ENCODE measurements around the gene NPAS4. TPM values are rescaled to one million over a fixed set of nuclear protein-coding genes. Genes with fewer than 3 reads are reported as not detected.

The NPAS4 gene
- total and polyA plus RNA-seq, 2 donors = 1.6 to 2.4 TPM

DNA sequence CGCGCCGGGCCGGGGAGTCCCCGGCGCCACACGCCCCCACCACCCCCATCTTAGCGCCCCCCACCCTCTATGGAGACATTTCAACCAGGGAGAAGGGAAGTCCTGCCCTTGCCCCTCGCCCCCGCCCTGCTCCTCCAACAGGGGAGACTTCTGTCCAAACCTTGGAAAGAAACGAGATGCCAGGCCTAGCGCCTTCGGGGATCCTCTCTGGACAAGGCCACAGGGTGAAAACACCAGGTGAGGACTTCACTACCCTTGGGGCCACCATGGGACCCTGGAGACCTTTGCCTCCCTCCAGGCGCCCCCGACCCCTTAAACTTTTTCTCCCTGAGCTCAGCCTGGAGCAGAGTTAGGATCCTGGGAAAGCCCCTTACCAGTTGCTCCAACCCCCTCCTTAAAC is 11.6 kb upstream of the NPAS4 start:
- H3K4me1 ChIP-seq (ENCODE audit: insufficient read depth) = peaks cover 1% of the 10 kb centered on the region

GRCh38 chr11:66410191-66410590 is 10.6 kb upstream of the NPAS4 start:
- H3K27ac ChIP-seq (ENCODE audit: low read depth) = no peak overlapping the region
- H3K36me3 ChIP-seq (ENCODE audit: insufficient read depth) = no peaks in the 10 kb centered on the region
- H3K4me3 ChIP-seq (ENCODE audit: low read depth, low read length) = no peak overlapping the region
- 72% methylated on average over 12 of the region's 12 CpGs for WGBS
- DNase-seq (ENCODE audit: extremely low spot score) = no peak
- peaks cover 1% of the 10 kb centered on the region for H3K4me1 ChIP-seq (ENCODE audit: insufficient read depth)

More for the DNA sequence above, 11.6 kb upstream of the NPAS4 start:
- no peak for DNase-seq (ENCODE audit: extremely low spot score)
- H3K36me3 ChIP-seq (ENCODE audit: insufficient read depth) = no peaks in the 10 kb centered on the region
- H3K27ac ChIP-seq (ENCODE audit: low read depth) = no peak overlapping the region
- 16% methylated on average over 15 of the region's 15 CpGs for WGBS
- H3K4me3 ChIP-seq (ENCODE audit: low read depth, low read length) = peak overlapping the region; percentile 36

GRCh38 chr11:66411323-66411722 is 9.5 kb upstream of the NPAS4 start:
- DNase-seq (ENCODE audit: extremely low spot score) = no peak
- Histone ChIP-seq H3K4me3 (ENCODE audit: low read depth, low read length) (no peak overlapping the region), H3K36me3 (ENCODE audit: insufficient read depth) (no peaks in the 10 kb centered on the region), H3K4me1 (ENCODE audit: insufficient read depth) (peaks cover 1% of the 10 kb centered on the region), H3K27ac (ENCODE audit: low read depth) (no peak overlapping the region)
- 42% methylated on average over 4 of the region's 4 CpGs for WGBS

DNA sequence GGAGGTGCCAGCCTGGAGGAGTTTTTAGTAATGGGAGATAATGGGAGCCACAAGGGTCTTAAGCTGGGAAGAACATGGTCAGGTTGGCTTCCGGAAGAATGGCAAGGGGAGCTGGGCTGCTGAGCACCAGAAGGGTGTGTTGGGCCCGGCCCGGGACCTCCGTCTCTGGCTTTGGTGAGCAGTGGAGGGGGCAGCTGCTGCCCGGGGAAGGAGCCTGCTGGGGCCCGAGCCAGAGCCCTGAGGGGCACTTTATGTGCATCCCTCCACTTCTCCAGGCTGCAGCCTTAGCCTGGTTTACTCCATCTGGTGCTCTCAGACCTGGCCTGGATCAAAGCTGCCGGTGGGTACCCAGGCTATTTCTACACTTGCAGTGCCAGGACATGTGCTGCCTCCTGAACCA is 8.7 kb upstream of the NPAS4 start:
- H3K4me1 ChIP-seq (ENCODE audit: insufficient read depth) = peaks cover 1% of the 10 kb centered on the region
- H3K27ac ChIP-seq (ENCODE audit: low read depth) = no peak overlapping the region
- 56% methylated on average over 7 of the region's 7 CpGs for WGBS
- H3K4me3 ChIP-seq (ENCODE audit: low read depth, low read length) = no peak overlapping the region
- H3K36me3 ChIP-seq (ENCODE audit: insufficient read depth) = no peaks in the 10 kb centered on the region
- no peak for DNase-seq (ENCODE audit: extremely low spot score)

DNA sequence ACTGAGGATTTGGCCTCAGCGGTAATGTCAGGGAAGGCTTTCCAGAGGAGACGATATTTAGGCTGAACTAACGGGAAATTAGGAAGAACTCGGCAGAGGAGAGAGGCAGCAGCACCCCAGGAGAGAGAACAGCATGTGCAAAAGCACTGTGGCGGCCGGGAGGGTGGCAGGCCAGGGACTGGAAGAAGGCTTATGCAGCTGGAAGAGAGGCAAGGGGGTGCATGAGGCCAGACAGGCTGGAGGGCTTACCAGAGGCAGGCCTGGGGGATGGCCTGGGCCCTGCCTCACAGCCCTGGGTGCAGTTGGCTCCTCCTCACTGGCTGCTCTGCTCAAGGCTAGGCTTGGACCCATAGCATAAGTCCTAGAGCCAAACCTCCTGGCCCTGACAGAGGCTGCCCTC is 7.7 kb upstream of the NPAS4 start:
- WGBS = 82% methylated on average over 6 of the region's 6 CpGs
- Histone ChIP-seq H3K4me1 (ENCODE audit: insufficient read depth) (peaks cover 1% of the 10 kb centered on the region), H3K27ac (ENCODE audit: low read depth) (no peak overlapping the region), H3K4me3 (ENCODE audit: low read depth, low read length) (no peak overlapping the region), H3K36me3 (ENCODE audit: insufficient read depth) (no peaks in the 10 kb centered on the region)
- no peak for DNase-seq (ENCODE audit: extremely low spot score)

GRCh38 chr11:66414120-66414934 is 6.5 kb upstream of the NPAS4 start:
- H3K4me1 ChIP-seq (ENCODE audit: insufficient read depth) = no peaks in the 10 kb centered on the region
- DNase-seq (ENCODE audit: extremely low spot score) = no peak
- H3K4me3 ChIP-seq (ENCODE audit: low read depth, low read length) = no peak overlapping the region
- H3K36me3 ChIP-seq (ENCODE audit: insufficient read depth) = no peaks in the 10 kb centered on the region
- H3K27ac ChIP-seq (ENCODE audit: low read depth) = no peak overlapping the region
- WGBS = 58% methylated on average over 12 of the region's 12 CpGs

- Histone ChIP-seq H3K27ac (ENCODE audit: low read depth) (no peak overlapping the region), H3K4me1 (ENCODE audit: insufficient read depth) (no peaks in the 10 kb centered on the region)
- 63% methylated on average over 2 of the region's 2 CpGs for WGBS
These were observed 5.4 kb upstream of the NPAS4 start for GRCh38 chr11:66415423-66415822.

GRCh38 chr11:66417000-66417399 is 3.8 kb upstream of the NPAS4 start:
- Histone ChIP-seq H3K36me3 (ENCODE audit: insufficient read depth) (no peaks in the 10 kb centered on the region), H3K27ac (ENCODE audit: low read depth) (no peak overlapping the region), H3K4me1 (ENCODE audit: insufficient read depth) (no peaks in the 10 kb centered on the region), H3K4me3 (ENCODE audit: low read depth, low read length) (no peak overlapping the region)
- WGBS = 71% methylated on average over 11 of the region's 11 CpGs
- no peak for DNase-seq (ENCODE audit: extremely low spot score)

More at GRCh38 chr11:66415423-66415822, 5.4 kb upstream of the NPAS4 start:
- Histone ChIP-seq H3K4me3 (ENCODE audit: low read depth, low read length) (no peak overlapping the region), H3K36me3 (ENCODE audit: insufficient read depth) (no peaks in the 10 kb centered on the region)
- DNase-seq (ENCODE audit: extremely low spot score) = no peak

GRCh38 chr11:66418168-66418985 is 2.5 kb upstream of the NPAS4 start:
- no peak overlapping the region for H3K27ac ChIP-seq (ENCODE audit: low read depth)
- 5% methylated on average over 16 of the region's 16 CpGs for WGBS
- no peak for DNase-seq (ENCODE audit: extremely low spot score)
- H3K36me3 ChIP-seq (ENCODE audit: insufficient read depth) = no peaks in the 10 kb centered on the region
- H3K4me3 ChIP-seq (ENCODE audit: low read depth, low read length) = no peak overlapping the region
- H3K4me1 ChIP-seq (ENCODE audit: insufficient read depth) = no peaks in the 10 kb centered on the region

DNA sequence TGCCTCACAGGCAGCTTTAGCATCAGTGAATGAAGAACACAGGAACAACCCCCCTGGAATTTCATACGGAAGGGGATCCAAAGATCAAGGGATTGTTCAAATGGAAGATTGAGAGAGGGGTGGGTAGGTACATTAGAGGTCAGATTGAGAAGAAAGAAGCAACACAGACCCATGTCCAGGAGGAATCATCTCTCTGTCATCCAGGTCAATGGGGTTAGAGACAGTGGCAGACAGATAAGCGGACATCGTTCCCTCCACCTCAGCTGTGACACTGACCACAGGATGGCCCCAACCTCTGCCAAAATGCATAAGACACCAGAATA is 1.9 kb upstream of the NPAS4 start:
- Histone ChIP-seq H3K36me3 (ENCODE audit: insufficient read depth) (no peaks in the 10 kb centered on the region), H3K4me1 (ENCODE audit: insufficient read depth) (no peaks in the 10 kb centered on the region), H3K27ac (ENCODE audit: low read depth) (no peak overlapping the region), H3K4me3 (ENCODE audit: low read depth, low read length) (no peak overlapping the region)
- DNase-seq (ENCODE audit: extremely low spot score) = no peak
- 57% methylated on average over 3 of the region's 3 CpGs for WGBS

GRCh38 chr11:66419825-66420224 is 1.0 kb upstream of the NPAS4 start:
- Histone ChIP-seq H3K4me3 (ENCODE audit: low read depth, low read length) (no peak overlapping the region), H3K27ac (ENCODE audit: low read depth) (no peak overlapping the region), H3K4me1 (ENCODE audit: insufficient read depth) (no peaks in the 10 kb centered on the region)

GRCh38 chr11:66421492-66422205 is 814 bp downstream of the NPAS4 start:
- Histone ChIP-seq H3K27ac (ENCODE audit: low read depth) (no peak overlapping the region), H3K36me3 (ENCODE audit: insufficient read depth) (no peaks in the 10 kb centered on the region), H3K4me3 (ENCODE audit: low read depth, low read length) (no peak overlapping the region), H3K4me1 (ENCODE audit: insufficient read depth) (no peaks in the 10 kb centered on the region)
- WGBS = 13% methylated on average over 38 of the region's 38 CpGs
- DNase-seq (ENCODE audit: extremely low spot score) = peak; percentile 65

More at GRCh38 chr11:66419825-66420224, 1.0 kb upstream of the NPAS4 start:
- no peak for DNase-seq (ENCODE audit: extremely low spot score)
- 5% methylated on average over 30 of the region's 30 CpGs for WGBS
- H3K36me3 ChIP-seq (ENCODE audit: insufficient read depth) = no peaks in the 10 kb centered on the region

GRCh38 chr11:66426314-66426713 is 5.5 kb downstream of the NPAS4 start:
- DNase-seq (ENCODE audit: extremely low spot score) = no peak
- Histone ChIP-seq H3K27ac (ENCODE audit: low read depth) (no peak overlapping the region), H3K4me1 (ENCODE audit: insufficient read depth) (no peaks in the 10 kb centered on the region), H3K4me3 (ENCODE audit: low read depth, low read length) (no peak overlapping the region), H3K36me3 (ENCODE audit: insufficient read depth) (no peaks in the 10 kb centered on the region)
- 69% methylated on average over 23 of the region's 23 CpGs for WGBS
